BJ (cell line): Measurements from ENCODE around the gene NRN1L. TPM values are rescaled to one million over a fixed set of nuclear protein-coding genes. Genes with fewer than 3 reads are reported as not detected.
"Not testable (repeated sequence)": the region's sequence is repeated elsewhere in the genome, so short reads cannot be mapped to it uniquely, and the experiment has no call there.

Experiments used
- CTCF ChIA-PET: fragments of 350-600 bp; formaldehyde crosslinking; extraction: SDS; loops from one replicate; lab custom pipeline; 2021; ENCODE audit warnings: antibody characterized with exemption, inconsistent platforms; lab: Yijun Ruan, JAX
- POLR2A ChIA-PET: fragments of 300-600 bp; sonication (Branson Sonifier 250); formaldehyde crosslinking; extraction: SDS; loops from one replicate; lab custom pipeline; 2021; ENCODE audit warnings: antibody characterized with exemption; lab: Charles Lee
- DNase-seq: peaks from one replicate; pipeline ENCODE4 v3.0.0-alpha.2; 2011; ENCODE audit warnings: low read depth
- H3K27me3 ChIP-seq: 2 replicates; pipeline ENCODE4 v1.6.0; 2011; ENCODE audit warnings: low read length; ENCODE audit not compliant: control insufficient read depth, insufficient read depth
- H3K36me3 ChIP-seq: 2 replicates; pipeline ENCODE4 v1.5.1; 2011; ENCODE audit warnings: low read length; ENCODE audit not compliant: control insufficient read depth, insufficient read depth
- H3K4me3 ChIP-seq: 2 replicates; pipeline ENCODE4 v1.5.1; 2011; ENCODE audit warnings: low read depth, mild to moderate bottlenecking, control low read depth, low read length
- polyA plus RNA-seq: library from polyadenylated mRNA; depleted of rRNA; stranded (reverse); fragments of >200 nt; gene quantifications from 2 replicates; pipeline ENCODE4 v1.2.3, GENCODE V29; 2011
- TF ChIP-seq, protein P1 (sequence below): IDR thresholded peaks from 2 replicates; pipeline ENCODE4 v1.5.1; 2011; ENCODE audit warnings: low read depth, mild to moderate bottlenecking, control low read depth, inconsistent platforms, low read length, moderate library complexity; ENCODE audit not compliant: insufficient read depth

The NRN1L gene
- polyA plus RNA-seq, 1 experiment, result 0.27 TPM

GRCh38 chr16:67914758-67915495, 30.2 kb downstream of the NRN1L start:
- POLR2A ChIA-PET, result no interaction called here
- Histone ChIP-seq H3K4me3 (no peak overlapping the region), H3K36me3 (peaks cover 11% of the 10 kb centered on the region), H3K27me3 (no peaks in the 10 kb centered on the region)
- no peak for DNase-seq
- CTCF ChIA-PET, result interaction anchor here (1.0 to 3.7 kb wide), 6 partner anchors 10 to 242 kb away, joined by 3 to 18 read pairs (median 6); partner anchors contain the start of gene NRN1L
- TF ChIP-seq, protein P1, sequence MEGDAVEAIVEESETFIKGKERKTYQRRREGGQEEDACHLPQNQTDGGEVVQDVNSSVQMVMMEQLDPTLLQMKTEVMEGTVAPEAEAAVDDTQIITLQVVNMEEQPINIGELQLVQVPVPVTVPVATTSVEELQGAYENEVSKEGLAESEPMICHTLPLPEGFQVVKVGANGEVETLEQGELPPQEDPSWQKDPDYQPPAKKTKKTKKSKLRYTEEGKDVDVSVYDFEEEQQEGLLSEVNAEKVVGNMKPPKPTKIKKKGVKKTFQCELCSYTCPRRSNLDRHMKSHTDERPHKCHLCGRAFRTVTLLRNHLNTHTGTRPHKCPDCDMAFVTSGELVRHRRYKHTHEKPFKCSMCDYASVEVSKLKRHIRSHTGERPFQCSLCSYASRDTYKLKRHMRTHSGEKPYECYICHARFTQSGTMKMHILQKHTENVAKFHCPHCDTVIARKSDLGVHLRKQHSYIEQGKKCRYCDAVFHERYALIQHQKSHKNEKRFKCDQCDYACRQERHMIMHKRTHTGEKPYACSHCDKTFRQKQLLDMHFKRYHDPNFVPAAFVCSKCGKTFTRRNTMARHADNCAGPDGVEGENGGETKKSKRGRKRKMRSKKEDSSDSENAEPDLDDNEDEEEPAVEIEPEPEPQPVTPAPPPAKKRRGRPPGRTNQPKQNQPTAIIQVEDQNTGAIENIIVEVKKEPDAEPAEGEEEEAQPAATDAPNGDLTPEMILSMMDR, result no peak

GRCh38 chr16:67915496-67915769, 30.7 kb downstream of the NRN1L start:
- CTCF ChIA-PET, result interaction anchor here (1.0 to 3.7 kb wide), 5 partner anchors 10 to 99 kb away, joined by 3 to 18 read pairs (median 6); partner anchors contain the start of gene NRN1L
- H3K4me3 ChIP-seq, DNase-seq, H3K27me3 ChIP-seq, POLR2A ChIA-PET: not testable (repeated sequence)
- peaks cover 11% of the 10 kb centered on the region for H3K36me3 ChIP-seq

DNA sequence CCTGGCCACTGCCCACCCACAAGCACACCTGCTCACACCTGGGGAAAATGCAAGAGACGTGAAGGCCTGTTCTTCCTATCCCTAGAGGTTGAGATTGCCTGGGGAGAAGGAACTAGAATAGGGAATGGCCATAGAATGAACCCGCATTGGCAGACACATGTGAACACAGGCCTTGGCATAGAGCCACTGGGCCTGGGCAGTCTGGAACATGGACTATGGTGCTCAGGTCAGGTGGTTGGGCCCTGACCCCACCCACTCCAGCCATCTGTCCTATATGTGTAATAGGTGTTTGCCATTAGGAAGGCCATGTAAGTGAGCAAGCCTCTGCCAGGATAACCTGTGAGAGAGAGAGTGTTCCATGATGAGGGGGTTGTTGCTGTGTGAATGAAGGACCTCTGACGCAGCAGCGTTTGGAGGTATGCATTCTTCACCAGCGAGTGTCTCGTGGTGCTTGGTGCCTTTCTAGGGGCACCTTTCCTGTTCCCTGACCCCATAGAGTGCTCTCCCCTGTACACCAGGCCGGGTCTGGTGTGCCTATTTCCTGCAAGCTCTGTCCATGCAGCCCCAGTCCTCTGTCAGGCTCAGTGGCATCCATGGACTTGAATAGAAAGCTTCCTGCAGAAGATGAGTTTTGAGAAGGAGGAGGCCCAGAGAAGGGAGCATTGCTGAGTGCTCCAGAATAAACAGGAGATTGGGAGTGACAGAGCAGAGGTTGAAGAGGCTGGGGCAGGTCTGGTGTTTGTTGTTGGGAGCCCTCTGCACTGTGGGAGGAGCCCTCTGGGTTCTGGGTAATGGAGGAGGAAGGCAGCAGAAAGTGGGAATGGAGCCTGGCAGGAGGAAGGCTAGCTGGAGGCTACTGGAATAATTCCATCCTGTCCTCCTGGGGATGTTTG, 31.4 kb downstream of the NRN1L start:
- POLR2A ChIA-PET, result no interaction called here
- CTCF ChIA-PET, result interaction anchor here (1.0 to 3.7 kb wide), 5 partner anchors 9 to 100 kb away, joined by 3 to 18 read pairs (median 6); partner anchors contain the start of gene NRN1L
- H3K36me3 ChIP-seq, result peaks cover 9% of the 10 kb centered on the region
- no peaks in the 10 kb centered on the region for H3K27me3 ChIP-seq
- H3K4me3 ChIP-seq, result no peak overlapping the region
- DNase-seq, result no peak
- TF ChIP-seq, protein P1, result no peak

DNA sequence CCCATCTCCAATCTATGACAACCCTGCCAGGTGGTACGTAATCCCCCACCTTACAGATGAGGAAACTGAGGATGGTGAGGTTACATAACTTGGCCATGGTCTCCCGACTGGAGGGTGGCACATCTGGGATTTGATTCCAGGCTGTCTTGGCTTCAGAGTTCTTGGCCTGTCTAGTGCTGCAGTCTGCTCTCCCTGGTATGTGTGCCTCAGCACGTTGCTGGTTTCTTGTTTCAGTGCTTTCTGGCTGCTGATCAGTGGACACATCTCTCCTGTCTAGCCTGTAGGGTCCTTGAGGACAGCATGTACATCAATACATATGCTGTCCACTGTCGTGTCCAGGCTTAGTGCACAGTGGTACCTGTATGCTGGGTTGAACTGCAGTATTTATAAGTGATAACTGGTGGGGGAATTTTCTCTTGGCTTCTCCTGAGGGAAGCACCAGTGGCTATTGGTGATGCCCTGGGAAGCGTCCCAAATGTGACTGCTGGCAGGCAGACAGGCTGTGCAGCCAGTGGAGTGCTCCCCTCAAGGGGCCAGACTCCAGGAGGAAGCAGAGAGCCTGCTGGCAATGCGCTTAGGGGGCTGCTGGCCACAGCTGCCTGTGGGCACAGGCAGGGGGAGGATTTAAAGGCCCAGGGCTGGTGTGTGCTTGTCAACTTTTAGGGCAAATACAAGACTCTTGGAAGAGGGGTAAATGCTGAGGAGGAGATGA, 32.6 kb downstream of the NRN1L start:
- Histone ChIP-seq H3K27me3 (no peaks in the 10 kb centered on the region), H3K36me3 (peaks cover 9% of the 10 kb centered on the region), H3K4me3 (no peak overlapping the region)
- CTCF ChIA-PET, result interaction anchor here (0.6 to 3.9 kb wide), 6 partner anchors 11 to 245 kb away, joined by 4 to 19 read pairs (median 7); partner anchors contain the start of gene NRN1L
- POLR2A ChIA-PET, result interaction anchor here (0.6 kb wide), 1 partner anchor 19 kb away, joined by 3 read pairs; no protein-coding TSS in a partner anchor
- no peak for DNase-seq
- TF ChIP-seq, protein P1, result no peak

DNA sequence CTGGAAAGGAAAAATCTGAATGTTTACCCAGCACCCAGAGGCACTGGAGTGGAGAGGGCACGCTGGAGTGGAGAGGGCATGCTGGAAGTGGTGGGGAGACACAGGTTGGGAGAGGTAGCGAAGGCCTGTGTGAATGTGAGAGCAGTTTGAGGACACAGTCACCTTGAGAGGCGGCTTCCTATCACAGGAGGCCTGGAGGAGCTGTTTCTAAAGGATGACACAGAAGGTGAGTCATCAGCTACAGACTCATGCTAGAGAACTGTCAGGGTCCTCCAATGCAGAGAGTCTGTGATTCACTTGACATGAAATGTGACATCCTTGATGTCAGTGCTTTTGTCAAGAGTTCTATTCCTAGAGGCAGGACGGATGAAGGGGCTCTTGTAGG, 33.2 kb downstream of the NRN1L start:
- ChIA-PET CTCF (interaction anchor here (1.0 to 3.9 kb wide), 5 partner anchors 10 to 246 kb away, joined by 4 to 19 read pairs (median 5); partner anchors contain the start of gene NRN1L), POLR2A (interaction anchor here (0.6 kb wide), 1 partner anchor 18 kb away, joined by 3 read pairs; no protein-coding TSS in a partner anchor)
- no peak for DNase-seq
- TF ChIP-seq, protein P1, result no peak
- H3K36me3 ChIP-seq, result peaks cover 9% of the 10 kb centered on the region
- H3K4me3 ChIP-seq, result no peak overlapping the region
- H3K27me3 ChIP-seq, result no peaks in the 10 kb centered on the region
